ENCODE data around the gene NRG3. TPM values are rescaled to one million over a fixed set of nuclear protein-coding genes. Genes with fewer than 3 reads are reported as not detected.

The NRG3 gene
- total and polyA plus RNA-seq, 2 of the 8 experiments (the other 6 are each of a cell fraction or from before 2014, with no cell fraction given): 4.2 to 5.0 TPM

DNA sequence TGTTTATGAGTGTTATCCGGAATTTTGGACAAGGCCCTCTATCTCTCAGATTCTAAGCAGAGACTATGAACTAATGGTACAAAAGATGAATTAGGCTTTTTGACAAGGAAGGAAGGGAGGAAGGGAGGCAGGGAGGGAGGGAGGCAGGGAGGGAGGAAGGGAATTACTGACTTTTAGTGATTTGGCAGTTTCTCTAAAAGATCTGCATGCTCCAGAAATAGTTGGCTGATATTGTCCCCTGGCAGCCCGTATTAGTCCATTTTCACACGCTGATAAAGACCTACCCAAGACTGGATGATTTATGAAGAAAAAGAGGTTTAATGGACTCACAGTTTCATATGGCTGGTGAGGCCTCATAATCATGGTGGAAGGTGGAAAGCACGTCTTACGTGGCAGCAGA lies 1093.5 kb downstream of the NRG3 start:
- no peak overlapping the region for H3K27ac ChIP-seq (ENCODE audit: low read depth, low read length)
- H4K20me1 ChIP-seq (replicated peaks in 1 of 2; ENCODE audit: control insufficient read depth in 1 of 2, insufficient read depth in 2 of 2, low read length in 2 of 2): no peaks in the 10 kb centered on the region
- no peak overlapping the region for H2BK15ac ChIP-seq (ENCODE audit: low read length)
- no peaks in the 10 kb centered on the region for H3K36me3 ChIP-seq (ENCODE audit: control insufficient read depth in 2 of 4, insufficient read depth in 4 of 4, low read length in 3 of 4)
- no peak overlapping the region for H3K9ac ChIP-seq (replicated peaks in 1 of 4; ENCODE audit: extremely low read depth in 1 of 4, low read depth in 3 of 4, low read length in 3 of 4)
- H3K4me1 ChIP-seq (replicated peaks in 1 of 4; ENCODE audit: control insufficient read depth in 3 of 4, insufficient read depth in 4 of 4, low read length in 3 of 4): peaks cover 0 to 4% (median 3%) of the 10 kb centered on the region in 4 experiments; a peak in 3 of 7 replicates
- WGBS, 2 experiments (ENCODE audit: extremely low coverage in 1 of 2, insufficient coverage in 1 of 2, insufficient read length in 1 of 2, insufficient replicate concordance in 2 of 2, low coverage in 1 of 2, low lambda C conversion rate in 2 of 2, missing lambda C conversion rate in 1 of 2): 95% methylated on average over 5 of the region's 5 CpGs; no CpG with 5 or more reads in 1 of the 2 experiments
- DNase-seq (ENCODE audit: low read depth in 1 of 2, low spot score in 2 of 2) (no peak), FAIRE-seq (no peak)
- no peak overlapping the region for H3K23ac ChIP-seq (ENCODE audit: insufficient read length)
- POLR2A ChIA-PET (ENCODE audit: partially characterized antibody): no interaction called here
- H3K4ac ChIP-seq (replicated peaks; ENCODE audit: insufficient read length, low read depth, low read length): no peak overlapping the region
- no peaks in the 10 kb centered on the region for H3K27me3 ChIP-seq (replicated peaks in 1 of 4; ENCODE audit: control insufficient read depth in 3 of 4, extremely low read depth in 1 of 4, insufficient read depth in 3 of 4, low read length in 3 of 4)
- H3K18ac ChIP-seq (ENCODE audit: extremely low read depth, low read length): no peak overlapping the region
- no peak overlapping the region for H4K8ac ChIP-seq (ENCODE audit: extremely low read depth, insufficient read depth, low read length)
- no peak overlapping the region for H2BK20ac ChIP-seq (ENCODE audit: low read length)
- no peak overlapping the region for H2AK5ac ChIP-seq (ENCODE audit: low read depth, low read length)
- H3K14ac ChIP-seq (ENCODE audit: insufficient read length): no peak overlapping the region
- H2BK12ac ChIP-seq (ENCODE audit: low read depth, low read length): no peak overlapping the region
- TF ChIP-seq MAFK (IDR thresholded peaks at IDR 0.05; ENCODE audit: low read depth, low read length): no peak
- H3K56ac ChIP-seq (replicated peaks; ENCODE audit: insufficient read length, low read depth, low read length): no peak overlapping the region
- H4K91ac ChIP-seq (replicated peaks; ENCODE audit: insufficient read length, low read length): no peak overlapping the region
- no peak overlapping the region for H2BK120ac ChIP-seq (replicated peaks; ENCODE audit: low read depth, low read length)
- H3K4me3 ChIP-seq (ENCODE audit: extremely low read depth in 1 of 4, insufficient read depth in 2 of 4, low read depth in 3 of 4, low read length in 4 of 4): no peak overlapping the region
- H2BK5ac ChIP-seq (ENCODE audit: low read depth, low read length): no peak overlapping the region
- CTCF ChIA-PET (ENCODE audit: partially characterized antibody): interaction anchor here (0.8 to 1.5 kb wide), 7 partner anchors 9 to 152 kb away, joined by 3 to 5 read pairs (median 3); no protein-coding TSS in a partner anchor
- no peaks in the 10 kb centered on the region for H3K79me2 ChIP-seq (ENCODE audit: control insufficient read depth in 1 of 2, insufficient read depth in 2 of 2, low read length in 2 of 2)
- H3K4me2 ChIP-seq (ENCODE audit: insufficient read depth in 1 of 2, low read depth in 2 of 2, low read length in 2 of 2): no peak overlapping the region
- H3K23me2 ChIP-seq (ENCODE audit: low read depth, low read length): no peaks in the 10 kb centered on the region
- H2AFZ ChIP-seq (ENCODE audit: low read length): no peak overlapping the region
- no peaks in the 10 kb centered on the region for H3K9me3 ChIP-seq (ENCODE audit: insufficient read depth in 2 of 2, low read depth in 1 of 2, low read length in 1 of 2)
- no peaks in the 10 kb centered on the region for H3K79me1 ChIP-seq (ENCODE audit: low read depth, low read length)
- no peak overlapping the region for H4K5ac ChIP-seq (ENCODE audit: insufficient read length, low read depth, low read length)
